ENCODE results near the gene SLC16A10. TPM values are rescaled to one million over a fixed set of nuclear protein-coding genes. Genes with fewer than 3 reads are reported as not detected.

Gene SLC16A10, protein sequence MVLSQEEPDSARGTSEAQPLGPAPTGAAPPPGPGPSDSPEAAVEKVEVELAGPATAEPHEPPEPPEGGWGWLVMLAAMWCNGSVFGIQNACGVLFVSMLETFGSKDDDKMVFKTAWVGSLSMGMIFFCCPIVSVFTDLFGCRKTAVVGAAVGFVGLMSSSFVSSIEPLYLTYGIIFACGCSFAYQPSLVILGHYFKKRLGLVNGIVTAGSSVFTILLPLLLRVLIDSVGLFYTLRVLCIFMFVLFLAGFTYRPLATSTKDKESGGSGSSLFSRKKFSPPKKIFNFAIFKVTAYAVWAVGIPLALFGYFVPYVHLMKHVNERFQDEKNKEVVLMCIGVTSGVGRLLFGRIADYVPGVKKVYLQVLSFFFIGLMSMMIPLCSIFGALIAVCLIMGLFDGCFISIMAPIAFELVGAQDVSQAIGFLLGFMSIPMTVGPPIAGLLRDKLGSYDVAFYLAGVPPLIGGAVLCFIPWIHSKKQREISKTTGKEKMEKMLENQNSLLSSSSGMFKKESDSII
- 37.0 TPM for total RNA-seq

DNA sequence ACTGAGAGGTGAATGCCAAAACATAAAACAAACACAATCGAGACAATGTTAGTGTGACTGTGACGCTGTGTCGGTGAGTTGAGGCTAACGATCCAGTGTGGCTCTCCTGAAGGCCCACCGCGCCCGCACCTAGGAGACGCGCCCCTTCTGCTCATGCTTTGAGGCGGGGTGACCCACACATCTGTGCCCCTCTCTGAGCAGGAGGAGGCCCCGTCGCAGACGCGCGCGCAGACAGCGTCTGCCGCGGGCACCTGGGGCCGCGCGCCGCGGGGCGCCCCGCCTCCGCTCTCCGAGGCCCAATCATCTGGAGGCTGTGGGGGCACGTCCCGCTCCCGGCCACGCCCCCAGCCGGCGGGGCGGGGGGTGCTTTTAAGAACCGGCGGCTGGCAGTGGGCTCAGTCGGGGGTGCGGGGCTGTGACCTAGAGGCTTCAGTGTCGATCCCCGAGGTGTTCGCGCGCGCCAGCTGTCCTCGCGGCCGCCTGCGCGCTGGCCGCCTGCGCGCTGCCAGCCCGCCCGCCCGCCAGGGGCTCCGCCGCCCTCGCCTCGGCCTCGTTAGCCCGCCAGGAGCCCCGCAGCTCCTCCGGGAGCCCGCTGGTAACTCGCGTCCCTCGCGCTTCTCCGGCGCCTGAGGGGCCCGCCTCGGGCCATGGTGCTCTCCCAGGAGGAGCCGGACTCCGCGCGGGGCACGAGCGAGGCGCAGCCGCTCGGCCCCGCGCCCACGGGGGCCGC, at the start of gene SLC16A10:
TSS of gene SLC16A10 (plus strand) at position 398 of the 730 bp plus-strand sequence. CDS start at position 648, 250 bp downstream.

Small RNAs within 50 kb of the gene (small RNA-seq; reads per million reads assigned to genes)
- not detected for gene RNU6-960P (ENCODE audit: low replicate concordance)

Other genes starting within 250 kb of the SLC16A10 start
- 47.6 TPM for gene AMD1, start 212.7 kb upstream of the SLC16A10 start, total RNA-seq
- 21.3 TPM for gene GTF3C6, start 128.8 kb upstream of the SLC16A10 start, total RNA-seq
- 13.0 TPM for gene RPF2, start 105.5 kb upstream of the SLC16A10 start, total RNA-seq